Upper lobe of left lung (tissue), 4 donors: ENCODE data around the gene YAF2.

Experiments
- CTCF ChIP-seq, 6 experiments: fragments of 450-650 bp in 4 of 6; fragments of 200-600 bp in 2 of 6; sonication (generic) in 2 of 6; IDR thresholded peaks; one replicate each; pipeline ENCODE4 v1.5.1; 2016 to 2019; ENCODE audit warnings: antibody characterized with exemption in 6 of 6
- EP300 ChIP-seq, 4 donors: sonication (generic); formaldehyde crosslinking; IDR thresholded peaks; one replicate each; pipeline ENCODE4 v1.5.1; 2017; ENCODE audit warnings: antibody characterized with exemption in 4 of 4, control low read depth in 2 of 4

GRCh38 chr12:42162965-42163364 is 75.1 kb downstream of the YAF2 start:
- TF ChIP-seq CTCF (IDR thresholded peaks at IDR 0.05) (no peak), EP300 (IDR thresholded peaks at IDR 0.05) (no peak)
